ENCODE measurements around the gene PPP2R2C.

The PPP2R2C gene

DNA sequence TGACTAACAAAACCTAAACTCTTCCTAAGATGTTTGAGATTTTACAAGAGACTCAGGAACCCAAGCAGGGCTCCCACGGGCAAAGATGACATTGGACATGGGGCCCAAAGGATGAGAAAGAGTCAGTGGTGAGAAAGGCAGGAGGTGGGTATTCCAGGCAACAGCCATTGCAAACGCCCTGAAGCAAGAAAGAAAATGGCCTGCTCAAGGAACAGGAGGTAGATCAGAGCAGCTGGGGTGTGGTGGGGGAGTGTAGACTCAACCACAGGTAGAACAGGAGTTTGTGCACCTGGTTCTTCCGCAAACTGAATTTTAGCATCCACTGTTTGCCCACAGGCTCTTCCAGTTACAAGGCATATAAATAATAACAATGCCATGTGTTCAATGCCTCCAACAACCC is 3.3 kb downstream of the PPP2R2C start:
- DNase-seq (ENCODE audit: low read depth), result no peak

- no peak for DNase-seq (ENCODE audit: low read depth)
Measured at GRCh38 chr4:6468376-6468775, 4.0 kb downstream of the PPP2R2C start.

- DNase-seq (ENCODE audit: low read depth), result no peak
Measured at GRCh38 chr4:6467600-6467999, 4.8 kb downstream of the PPP2R2C start.

- DNase-seq (ENCODE audit: low read depth), result no peak
Measured at GRCh38 chr4:6466756-6467381, 5.5 kb downstream of the PPP2R2C start.

- no peak for DNase-seq (ENCODE audit: low read depth)
Measured at GRCh38 chr4:6465955-6466354, 6.5 kb downstream of the PPP2R2C start.

DNA sequence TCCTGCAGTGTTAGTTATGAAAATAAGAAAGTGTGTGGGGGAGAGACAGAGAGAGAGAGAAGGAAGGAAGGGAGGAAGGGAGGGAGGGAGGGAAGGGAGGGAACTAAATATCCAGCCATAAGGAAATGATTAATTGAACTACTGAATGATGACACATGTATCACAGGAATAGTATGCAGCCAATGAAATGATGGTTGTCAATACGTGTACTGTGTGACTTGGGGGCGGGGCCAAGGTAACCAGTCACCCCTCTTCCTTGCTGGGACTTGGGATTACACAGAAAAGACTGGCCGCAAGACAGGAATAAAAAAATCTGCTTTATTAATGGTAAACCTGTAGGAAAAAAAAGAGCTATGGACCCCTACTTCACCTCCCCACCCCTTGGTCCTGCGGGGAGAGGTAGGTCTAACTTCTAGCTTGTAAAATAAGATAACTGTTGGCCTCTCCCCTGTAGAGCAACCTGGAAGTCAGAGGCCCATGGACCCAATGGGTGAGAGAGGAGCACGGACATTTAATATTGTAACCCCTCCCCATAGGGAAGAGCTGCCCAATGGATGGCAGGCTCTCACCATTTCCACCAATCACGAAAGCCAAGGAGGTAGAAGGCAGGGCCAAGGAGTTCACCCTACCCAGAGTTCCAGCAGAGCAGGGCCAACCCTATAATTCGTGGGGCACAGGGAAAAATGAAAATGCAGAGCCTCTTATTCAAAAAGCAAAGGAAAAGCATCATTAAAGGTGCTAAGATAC is 7.4 kb downstream of the PPP2R2C start:
- DNase-seq (ENCODE audit: low read depth), result no peak

DNA sequence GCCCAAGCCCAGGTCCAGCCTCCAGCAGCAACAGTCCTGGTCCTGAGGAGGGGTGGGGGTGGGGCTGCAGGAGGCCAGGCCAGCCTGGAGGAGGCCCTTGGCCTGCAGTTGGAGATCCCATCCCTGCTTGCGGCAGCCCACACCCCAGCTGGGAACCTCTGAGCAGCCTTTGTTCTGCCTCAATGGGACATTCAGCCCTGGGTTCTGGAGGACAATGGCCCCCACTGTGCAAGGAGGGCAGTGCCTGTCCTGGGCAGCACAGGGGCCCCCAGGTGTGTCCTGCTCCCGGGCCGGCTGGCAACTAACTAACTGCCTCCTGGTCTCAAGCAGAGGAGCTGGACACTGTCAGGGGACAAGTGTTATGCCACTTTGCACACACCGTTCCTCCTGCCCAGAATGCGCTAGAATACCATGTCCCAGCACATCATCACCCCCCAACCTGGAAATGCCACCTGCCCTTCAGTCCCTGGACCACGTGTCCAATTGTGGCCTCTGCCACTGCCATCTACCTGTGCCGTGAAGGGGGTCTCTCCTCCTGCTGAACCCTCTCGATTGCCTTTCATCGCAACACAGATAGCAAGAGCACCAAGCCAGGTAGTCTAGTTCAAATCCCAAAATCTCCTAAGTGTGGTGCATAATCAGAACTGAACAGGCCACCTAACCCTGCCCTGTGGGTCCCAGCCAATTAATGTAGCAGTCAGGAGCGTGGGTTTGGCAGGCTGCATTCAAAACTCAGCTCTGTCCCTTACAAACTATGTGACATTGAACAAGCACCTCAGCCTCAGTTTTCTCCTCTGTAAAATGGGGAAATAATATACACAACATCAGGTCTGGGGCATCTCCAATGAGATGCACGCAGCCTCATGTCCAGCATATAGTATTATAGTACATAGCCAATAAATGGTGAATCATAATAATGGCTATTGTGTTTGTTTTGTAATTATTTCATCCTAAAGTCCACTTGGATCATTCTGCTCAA is 8.8 kb downstream of the PPP2R2C start:
- DNase-seq (ENCODE audit: low read depth), result no peak

GRCh38 chr4:6461301-6462165 is 10.9 kb downstream of the PPP2R2C start:
- DNase-seq (ENCODE audit: low read depth), result no peak

- DNase-seq (ENCODE audit: low read depth), result no peak
Measured at GRCh38 chr4:6460876-6461275, 11.5 kb downstream of the PPP2R2C start.

- DNase-seq (ENCODE audit: low read depth), result no peak
Measured at GRCh38 chr4:6458528-6458927, 13.9 kb downstream of the PPP2R2C start.

DNA sequence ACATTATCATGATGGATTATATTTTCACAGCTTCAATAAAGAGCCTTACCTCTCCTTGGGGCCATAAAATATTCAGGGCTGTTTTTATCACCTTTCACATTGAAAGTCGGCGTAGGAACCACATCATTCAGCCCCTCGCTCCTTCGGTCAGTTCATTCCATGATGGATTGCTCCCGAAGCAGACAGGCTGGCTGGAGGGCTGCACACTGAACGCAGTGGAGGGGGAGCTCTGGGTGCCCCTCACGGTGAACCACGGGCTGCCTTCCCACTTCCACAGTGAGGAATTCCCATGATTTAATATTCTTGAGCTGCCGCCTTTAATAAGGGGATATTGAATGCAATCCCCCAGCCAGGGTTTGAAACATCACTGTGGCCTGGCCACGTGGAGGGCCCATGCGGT is 16.0 kb downstream of the PPP2R2C start:
- DNase-seq (ENCODE audit: low read depth), result no peak

- no peak for DNase-seq (ENCODE audit: low read depth)
Measured at GRCh38 chr4:6454112-6454910, 18.1 kb downstream of the PPP2R2C start.

- no peak for DNase-seq (ENCODE audit: low read depth)
Measured at GRCh38 chr4:6453688-6453990, 18.8 kb downstream of the PPP2R2C start.

DNA sequence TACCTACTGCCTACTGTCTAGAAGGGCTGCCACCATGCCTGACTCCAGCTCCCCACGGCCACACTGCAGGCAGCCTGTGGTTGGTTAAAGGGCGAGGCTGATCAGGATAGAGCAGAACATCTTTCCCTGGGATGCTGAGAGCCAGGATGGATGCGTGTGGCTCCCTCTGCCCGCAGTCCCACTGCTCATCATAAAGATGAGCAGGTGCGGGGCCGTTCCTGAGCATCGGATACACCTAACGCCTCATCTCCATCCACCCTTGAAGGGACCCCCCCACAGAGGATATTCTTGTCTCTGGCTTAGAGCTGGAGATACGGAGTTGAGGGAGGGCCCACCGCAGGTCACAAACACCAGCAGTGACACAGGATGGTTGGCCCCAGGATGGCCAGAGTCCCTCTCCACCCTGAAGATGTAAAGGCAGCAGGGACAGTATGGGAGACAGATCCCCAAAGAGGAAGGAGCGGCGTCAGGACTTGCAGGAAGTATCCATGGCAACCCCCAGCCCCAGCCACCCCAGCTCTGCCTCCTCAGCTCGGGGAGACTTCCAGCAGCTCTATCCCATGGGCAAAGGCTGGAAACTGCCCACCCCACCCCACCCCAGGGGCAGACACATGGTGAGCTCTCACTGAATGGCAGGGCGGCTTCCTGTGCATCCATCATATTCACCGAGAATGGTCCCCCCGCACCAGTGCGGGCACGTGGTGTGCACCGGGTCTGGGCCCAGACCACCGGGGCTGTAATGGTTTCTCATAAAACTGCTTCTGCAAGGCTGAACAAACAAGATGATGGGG is 19.3 kb downstream of the PPP2R2C start:
- DNase-seq (ENCODE audit: low read depth), result no peak

DNA sequence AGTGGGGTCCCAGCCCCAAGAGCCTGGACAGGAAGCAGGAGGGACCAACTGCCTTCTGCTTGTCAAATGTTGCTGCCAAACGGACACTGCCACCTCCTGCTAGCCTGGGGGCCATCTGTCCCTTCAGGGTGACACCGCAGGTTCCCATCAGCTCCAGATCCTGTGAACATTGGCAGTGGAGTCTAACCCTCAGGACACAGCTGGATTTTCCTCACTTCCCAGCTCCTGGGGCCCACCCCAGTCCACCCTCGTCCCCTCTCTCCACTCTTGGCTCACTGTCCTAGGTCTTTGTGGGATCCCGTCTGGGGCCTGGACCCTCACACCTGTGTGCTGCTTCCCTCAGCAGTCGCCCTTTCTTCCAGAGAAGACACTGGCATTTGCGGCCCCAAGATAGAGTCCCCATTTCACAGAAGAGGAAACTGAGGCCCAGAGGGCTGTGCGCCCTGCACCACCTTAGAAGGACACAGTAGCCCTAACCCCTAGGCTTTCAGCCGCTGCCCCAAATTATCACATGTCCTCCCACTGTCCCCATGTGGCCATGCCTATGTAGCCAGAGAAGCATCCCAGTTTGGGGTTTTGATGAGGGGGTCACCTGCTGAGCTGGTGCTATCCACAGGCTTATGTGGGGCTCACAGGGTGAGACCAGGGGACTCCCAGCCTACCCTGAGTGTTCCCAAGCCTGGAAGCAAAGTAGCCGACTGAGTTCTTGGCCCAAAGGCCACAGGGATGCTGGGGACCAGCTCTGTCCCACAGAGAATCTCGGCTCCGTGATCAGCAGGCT is 20.1 kb downstream of the PPP2R2C start:
- no peak for DNase-seq (ENCODE audit: low read depth)

GRCh38 chr4:6451309-6451708 is 21.1 kb downstream of the PPP2R2C start:
- DNase-seq (ENCODE audit: low read depth), result no peak

DNA sequence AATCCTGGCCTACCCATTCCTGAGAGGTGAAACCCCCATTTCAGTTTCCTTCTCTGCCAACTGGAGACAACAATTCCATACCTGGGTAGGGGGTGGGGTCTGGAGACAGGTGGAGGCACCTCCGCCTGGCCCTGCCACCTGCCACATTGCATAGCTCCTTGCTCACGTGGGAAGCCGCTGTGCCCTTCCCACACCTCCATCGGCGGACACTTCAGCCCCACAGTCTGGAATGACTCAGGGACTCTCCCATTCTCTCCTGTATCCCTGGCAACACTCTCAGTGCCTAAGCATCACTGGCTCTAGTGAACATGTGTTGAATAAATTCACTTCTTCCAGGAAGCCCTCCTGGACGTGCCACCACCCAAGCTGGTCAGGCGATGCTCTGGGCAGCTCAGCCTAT is 21.7 kb downstream of the PPP2R2C start:
- no peak for DNase-seq (ENCODE audit: low read depth)

DNA sequence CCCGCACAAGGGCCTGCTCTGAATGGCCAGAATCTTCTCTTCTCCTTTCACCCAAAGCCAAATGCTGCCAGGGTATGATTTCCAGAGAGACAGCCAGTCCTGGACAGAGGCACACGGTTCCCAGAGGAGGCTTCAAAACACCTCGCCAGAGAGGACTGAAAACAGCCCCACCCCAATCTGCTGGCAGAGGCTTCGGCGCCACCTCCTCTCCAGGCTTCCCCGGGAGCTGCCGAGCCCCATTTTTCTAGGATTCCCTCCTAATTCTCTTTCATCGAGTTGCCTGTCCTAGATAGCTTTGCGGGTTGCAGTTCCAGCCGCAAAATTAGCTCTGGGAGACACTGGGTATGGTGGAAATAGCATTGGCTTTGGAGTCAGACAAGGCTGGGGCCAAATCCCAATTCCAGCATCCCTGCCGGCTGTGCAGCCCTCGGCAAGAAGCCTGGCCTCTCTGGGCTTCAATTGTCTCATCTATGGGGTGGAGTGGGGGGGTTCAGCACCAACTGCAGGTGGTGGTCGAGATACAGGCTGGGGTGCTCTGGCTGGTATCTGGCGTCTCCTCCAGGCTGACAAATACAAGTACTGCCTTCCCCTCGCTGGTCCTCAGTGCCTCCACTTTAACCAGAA is 22.6 kb downstream of the PPP2R2C start:
- no peak for DNase-seq (ENCODE audit: low read depth)

GRCh38 chr4:6449335-6449734 is 23.1 kb downstream of the PPP2R2C start:
- no peak for DNase-seq (ENCODE audit: low read depth)

Measured in stromal cell of bone marrow (primary cell).